ENCODE measurements around the gene LATS1.

DNA sequence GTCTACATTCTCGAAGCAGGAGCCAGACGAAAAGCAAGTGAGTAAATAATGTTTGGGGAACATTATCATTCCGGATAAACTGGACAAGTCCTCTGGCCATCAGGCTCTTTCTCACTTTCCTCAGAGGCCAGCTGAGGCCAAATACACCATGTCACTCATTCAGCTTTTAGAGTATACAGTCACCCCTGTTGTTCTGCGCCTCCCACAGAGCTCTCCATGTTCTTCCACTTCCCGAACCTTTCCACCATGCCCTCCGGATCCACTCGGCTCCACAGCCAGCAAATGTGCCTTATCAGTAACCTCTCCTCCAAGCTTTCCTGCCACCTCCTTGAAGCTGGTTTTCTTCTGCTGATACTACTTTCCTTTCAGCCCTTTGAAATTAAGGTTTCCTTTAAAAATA lies 31.7 kb downstream of the LATS1 start:
- TF ChIP-seq SMC3 (conservative IDR thresholded peaks at IDR 0.05; ENCODE audit: poor library complexity) (no peak), EZH2 (IDR thresholded peaks at IDR 0.05; ENCODE audit: borderline replicate concordance, insufficient read depth, low read length, poor library complexity, severe bottlenecking) (no peak), TAF1 (IDR thresholded peaks at IDR 0.05; ENCODE audit: low read depth) (no peak), POLR2AphosphoS5 (IDR thresholded peaks at IDR 0.05) (no peak), EP300 (conservative IDR thresholded peaks at IDR 0.05; ENCODE audit: poor library complexity, severe bottlenecking) (no peak)
- TF ChIP-seq, protein P1, sequence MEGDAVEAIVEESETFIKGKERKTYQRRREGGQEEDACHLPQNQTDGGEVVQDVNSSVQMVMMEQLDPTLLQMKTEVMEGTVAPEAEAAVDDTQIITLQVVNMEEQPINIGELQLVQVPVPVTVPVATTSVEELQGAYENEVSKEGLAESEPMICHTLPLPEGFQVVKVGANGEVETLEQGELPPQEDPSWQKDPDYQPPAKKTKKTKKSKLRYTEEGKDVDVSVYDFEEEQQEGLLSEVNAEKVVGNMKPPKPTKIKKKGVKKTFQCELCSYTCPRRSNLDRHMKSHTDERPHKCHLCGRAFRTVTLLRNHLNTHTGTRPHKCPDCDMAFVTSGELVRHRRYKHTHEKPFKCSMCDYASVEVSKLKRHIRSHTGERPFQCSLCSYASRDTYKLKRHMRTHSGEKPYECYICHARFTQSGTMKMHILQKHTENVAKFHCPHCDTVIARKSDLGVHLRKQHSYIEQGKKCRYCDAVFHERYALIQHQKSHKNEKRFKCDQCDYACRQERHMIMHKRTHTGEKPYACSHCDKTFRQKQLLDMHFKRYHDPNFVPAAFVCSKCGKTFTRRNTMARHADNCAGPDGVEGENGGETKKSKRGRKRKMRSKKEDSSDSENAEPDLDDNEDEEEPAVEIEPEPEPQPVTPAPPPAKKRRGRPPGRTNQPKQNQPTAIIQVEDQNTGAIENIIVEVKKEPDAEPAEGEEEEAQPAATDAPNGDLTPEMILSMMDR (IDR thresholded peaks at IDR 0.05; ENCODE audit: poor library complexity, severe bottlenecking): no peak

Data from neural cell (in vitro differentiated cells).